GM12801 (cell line): Measurements from ENCODE around the gene SMIM38.

Source experiments
- CTCF ChIP-seq: IDR thresholded peaks from one replicate; pipeline ENCODE4 v1.5.1; 2011; ENCODE audit warnings: control low read depth; ENCODE audit not compliant: insufficient read length; ENCODE audit errors: extremely low read depth

Gene SMIM38

GRCh38 chr11:69173925-69174581, 18.3 kb downstream of the SMIM38 start:
- TF ChIP-seq CTCF: no peak

- no peak for TF ChIP-seq CTCF
Measured at GRCh38 chr11:69174841-69175240, 19.1 kb downstream of the SMIM38 start.

- no peak for TF ChIP-seq CTCF
Measured at GRCh38 chr11:69178819-69179482, 23.2 kb downstream of the SMIM38 start.

- TF ChIP-seq CTCF: no peak
Measured at GRCh38 chr11:69180226-69180625, 24.5 kb downstream of the SMIM38 start.

- TF ChIP-seq CTCF: no peak
Measured at GRCh38 chr11:69180726-69181125, 25.0 kb downstream of the SMIM38 start.

- TF ChIP-seq CTCF: no peak
Measured at GRCh38 chr11:69183613-69184012, 27.9 kb downstream of the SMIM38 start.

- no peak for TF ChIP-seq CTCF
Measured at GRCh38 chr11:69186316-69187260, 30.9 kb downstream of the SMIM38 start.
